Stimulated activated CD8-positive, alpha-beta memory T cell treated with anti-CD3 and anti-CD28 coated beads, Interleukin-7, amount 100 ng/mL, for 48 hours (primary cell): Measurements from ENCODE around the gene PSAP.
A peak's percentile ranks its signal among the peaks of the same experiment; 100 is the strongest.

Source experiments
- DNase-seq, 2 donors: peaks; one replicate each; pipeline ENCODE4 v3.0.0-alpha.2; 2020; ENCODE audit warnings: low read depth in 1 of 2; ENCODE audit errors: extremely low read depth in 1 of 2

Gene PSAP

DNA sequence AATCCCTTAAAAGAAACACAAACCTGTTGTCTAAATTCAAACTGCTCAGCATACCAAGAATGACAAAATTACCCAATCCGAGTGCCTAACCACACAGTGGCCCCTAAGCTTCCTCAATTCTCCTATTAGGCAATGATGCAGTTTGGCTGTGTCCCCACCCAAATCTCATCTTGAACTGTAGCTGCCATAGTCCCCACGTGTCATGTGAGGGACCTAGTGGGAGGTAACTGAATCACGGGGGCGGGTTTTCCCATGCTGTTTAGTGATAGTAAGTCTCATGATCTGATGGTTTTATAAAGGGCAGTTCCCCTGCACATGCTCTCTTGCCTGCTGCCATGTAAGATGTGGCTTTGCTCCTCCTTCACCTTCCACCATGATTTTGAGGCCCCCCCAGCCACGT is 21.9 kb downstream of the PSAP start:
- DNase-seq: no peak

- no peak for DNase-seq
Measured at GRCh38 chr10:71828702-71829101, 22.3 kb downstream of the PSAP start.

GRCh38 chr10:71827852-71828251 is 23.2 kb downstream of the PSAP start:
- DNase-seq: no peak

GRCh38 chr10:71825217-71825616 is 25.8 kb downstream of the PSAP start:
- no peak for DNase-seq

- no peak for DNase-seq
Measured at GRCh38 chr10:71824333-71824732, 26.7 kb downstream of the PSAP start.

DNA sequence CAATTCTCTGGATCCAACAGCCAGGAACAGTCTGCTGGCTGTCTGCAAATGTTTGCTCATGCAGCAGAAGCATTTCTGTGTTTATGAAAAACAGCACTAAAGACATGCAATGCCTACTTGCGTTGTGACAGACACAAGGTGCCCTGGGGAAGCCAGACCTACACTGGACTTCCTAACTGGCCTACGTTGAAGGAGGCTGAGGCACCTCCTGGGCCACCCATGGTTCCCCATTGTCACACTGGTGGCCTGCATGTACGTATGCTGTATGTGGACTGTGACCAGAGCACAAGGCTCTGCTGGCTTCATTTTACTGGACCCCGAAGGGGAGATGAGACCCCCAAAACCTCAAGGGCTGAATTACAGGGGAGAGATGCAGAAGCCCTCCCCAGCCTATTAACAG is 27.7 kb downstream of the PSAP start:
- DNase-seq: no peak

DNA sequence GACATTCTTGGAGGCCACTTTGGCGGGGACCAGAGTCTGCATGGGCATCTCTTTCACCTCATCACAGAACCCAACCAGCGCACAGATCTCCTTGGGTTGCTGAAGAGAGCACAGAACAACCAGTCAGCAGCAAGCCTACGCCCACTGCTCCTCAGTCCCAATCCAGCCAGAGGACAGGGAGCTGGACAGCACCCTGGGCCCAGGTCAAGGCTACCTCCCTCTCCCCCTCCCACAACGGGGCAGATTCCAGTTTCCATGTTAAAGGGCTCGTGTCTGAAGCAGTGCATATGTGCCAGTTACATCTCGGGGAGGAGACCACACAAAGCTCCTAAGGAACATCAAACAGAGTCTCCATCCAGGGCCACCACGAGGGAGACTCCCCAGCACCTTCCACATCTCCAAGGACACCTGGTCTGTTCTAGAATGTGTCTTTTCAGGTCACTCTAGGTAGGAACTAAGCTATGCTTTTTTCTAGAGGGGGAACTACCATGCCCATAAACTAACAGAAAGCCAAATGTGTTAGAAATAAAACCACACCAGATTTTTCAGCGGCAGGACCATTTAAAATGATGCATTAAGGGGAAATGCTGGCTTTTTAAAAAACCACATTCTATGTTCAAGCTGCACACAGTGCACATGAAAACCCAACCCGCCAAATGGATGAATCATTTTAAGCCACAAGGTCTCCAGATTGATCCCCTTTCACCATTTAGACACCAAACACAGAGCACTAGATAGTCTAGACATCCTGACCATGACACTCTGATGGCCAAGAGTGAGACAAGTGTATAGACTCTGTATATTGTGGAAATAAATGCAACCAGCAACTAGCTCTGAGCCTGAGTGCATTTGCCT is 28.9 kb downstream of the PSAP start:
- DNase-seq: no peak

DNA sequence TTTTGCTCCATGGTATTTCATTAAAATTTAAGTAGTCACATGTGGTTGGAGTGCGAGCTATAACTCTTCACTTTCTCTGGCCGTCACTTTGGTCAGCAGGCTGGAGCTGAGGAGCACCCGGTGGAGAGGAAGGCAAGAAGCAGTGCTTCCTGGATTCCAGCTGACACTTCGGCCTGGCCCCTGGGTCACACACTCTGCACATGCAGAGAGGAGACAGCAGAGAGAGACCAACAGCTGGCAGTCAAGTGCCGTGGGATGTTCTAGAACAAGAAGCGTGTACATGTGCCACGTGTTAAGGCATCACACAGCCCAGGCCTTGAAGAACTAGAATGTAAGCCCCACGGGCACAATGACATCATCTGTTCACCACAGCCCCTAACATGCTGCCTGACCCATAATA is 30.1 kb downstream of the PSAP start:
- DNase-seq: no peak

GRCh38 chr10:71819985-71820384 is 31.1 kb downstream of the PSAP start:
- no peak for DNase-seq

DNA sequence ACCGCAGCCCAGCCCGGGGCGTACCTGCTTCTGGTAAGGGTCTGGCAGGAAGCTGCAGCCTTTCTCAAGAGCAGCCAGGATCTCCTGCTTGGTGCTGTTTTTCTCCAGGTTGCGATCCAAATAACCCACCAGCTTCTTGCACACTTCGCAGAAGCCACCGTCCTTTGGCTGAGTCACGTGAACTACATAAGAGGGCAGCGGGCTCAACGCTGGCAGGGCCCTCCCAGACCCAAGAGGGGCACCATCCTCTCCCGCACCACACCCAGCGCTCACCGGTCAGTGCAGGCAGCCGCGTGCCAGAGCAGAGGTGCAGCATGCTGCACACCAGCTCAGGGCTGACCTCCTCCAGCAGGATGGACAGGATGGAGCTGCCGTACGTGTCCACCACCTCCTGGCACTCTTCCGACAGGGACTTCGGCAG is 31.6 kb downstream of the PSAP start:
- DNase-seq: no peak

- no peak for DNase-seq
Measured at GRCh38 chr10:71818674-71819260, 32.3 kb downstream of the PSAP start.

DNA sequence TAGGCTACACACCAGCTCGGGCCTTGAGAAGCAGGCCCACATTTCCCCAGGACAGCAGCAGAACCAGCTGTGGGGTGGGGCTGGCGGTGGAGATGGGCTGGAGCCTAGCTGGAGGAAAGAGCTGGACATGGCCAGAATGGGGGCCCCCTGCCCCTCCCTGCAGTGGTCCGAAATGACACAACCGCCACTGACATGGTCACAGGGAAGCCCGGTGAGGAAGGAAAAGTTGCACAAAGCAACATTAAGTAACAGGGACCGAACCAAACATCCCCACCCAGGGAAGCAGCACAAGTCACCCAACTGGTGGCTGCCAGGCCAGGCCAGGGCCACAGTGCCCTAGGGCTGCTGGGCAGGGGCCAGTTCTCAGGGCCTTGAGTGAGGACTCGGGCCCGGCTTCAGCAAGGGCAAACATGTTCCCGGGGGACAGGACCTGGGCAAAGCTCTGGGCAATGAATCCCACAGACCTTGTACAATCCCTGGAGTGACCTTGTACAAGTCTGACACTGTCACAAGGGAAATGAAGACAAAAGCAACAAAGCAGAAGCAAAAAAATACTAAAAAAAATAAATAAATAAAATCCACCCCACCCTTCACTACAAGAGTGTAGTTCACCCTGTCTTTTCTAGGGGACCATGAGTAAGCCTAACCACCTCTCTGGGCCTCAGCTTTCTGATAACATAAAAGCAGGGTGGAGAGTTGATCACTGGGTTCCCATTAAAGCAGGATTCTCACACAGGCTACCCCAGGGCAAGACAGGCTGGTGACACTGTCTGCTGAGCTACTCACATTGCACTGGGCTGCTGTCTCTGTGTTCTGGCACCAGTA is 33.0 kb downstream of the PSAP start:
- no peak for DNase-seq

GRCh38 chr10:71816936-71817618 is 34.0 kb downstream of the PSAP start:
- no peak for DNase-seq

GRCh38 chr10:71816421-71816851 is 34.6 kb downstream of the PSAP start:
- DNase-seq: no peak

DNA sequence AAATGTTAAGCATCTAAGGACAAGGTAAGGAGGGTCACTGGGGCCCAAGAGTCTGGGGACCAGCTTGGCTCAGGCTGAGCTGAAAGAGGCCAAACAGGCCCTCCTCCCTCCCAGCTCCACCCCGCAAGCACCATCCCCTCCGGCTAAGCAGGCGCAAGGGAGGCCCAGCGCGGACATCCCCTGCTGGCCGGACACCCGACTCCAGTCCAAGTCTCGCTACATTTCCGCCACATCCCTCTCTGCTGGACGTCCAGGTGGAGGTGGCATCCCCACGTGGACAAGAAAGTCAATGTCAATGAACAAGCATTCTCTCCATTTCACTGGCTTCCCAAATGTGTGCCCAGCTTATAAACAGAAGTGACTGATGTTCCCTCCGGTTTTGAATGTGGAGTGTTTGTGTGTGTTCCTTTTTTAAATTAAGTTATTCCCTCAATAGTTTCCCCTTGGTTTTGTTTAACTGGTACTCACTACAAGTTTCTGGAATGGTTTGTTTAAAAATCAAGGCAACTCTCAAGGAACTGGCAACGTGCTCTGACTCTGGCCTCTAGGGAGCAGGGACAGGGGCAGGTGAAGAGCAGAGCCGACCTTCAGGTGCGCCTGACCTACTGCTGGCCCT is 35.4 kb downstream of the PSAP start:
- DNase-seq: no peak

DNA sequence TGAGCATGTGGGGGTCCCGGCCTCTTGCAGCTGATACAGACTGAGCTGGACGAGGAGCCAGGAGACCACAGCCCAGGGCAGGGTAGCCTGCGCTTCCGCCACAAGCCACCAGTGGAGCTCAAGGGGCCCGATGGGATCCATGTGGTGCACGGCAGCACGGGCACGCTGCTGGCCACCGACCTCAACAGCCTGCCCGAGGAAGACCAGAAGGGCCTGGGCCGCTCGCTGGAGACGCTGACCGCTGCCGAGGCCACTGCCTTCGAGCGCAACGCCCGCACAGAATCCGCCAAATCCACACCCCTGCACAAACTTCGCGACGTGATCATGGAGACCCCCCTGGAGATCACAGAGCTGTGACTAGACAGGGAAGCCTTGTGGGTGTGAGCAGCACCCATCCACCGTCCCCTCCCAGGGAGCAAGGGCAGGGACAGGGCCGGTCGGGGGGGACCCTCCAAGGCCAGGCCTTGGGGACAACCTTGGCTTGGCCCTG is 36.1 kb downstream of the PSAP start:
- DNase-seq: no peak

- DNase-seq: no peak
Measured at GRCh38 chr10:71812913-71813590, 38.0 kb downstream of the PSAP start.

DNA sequence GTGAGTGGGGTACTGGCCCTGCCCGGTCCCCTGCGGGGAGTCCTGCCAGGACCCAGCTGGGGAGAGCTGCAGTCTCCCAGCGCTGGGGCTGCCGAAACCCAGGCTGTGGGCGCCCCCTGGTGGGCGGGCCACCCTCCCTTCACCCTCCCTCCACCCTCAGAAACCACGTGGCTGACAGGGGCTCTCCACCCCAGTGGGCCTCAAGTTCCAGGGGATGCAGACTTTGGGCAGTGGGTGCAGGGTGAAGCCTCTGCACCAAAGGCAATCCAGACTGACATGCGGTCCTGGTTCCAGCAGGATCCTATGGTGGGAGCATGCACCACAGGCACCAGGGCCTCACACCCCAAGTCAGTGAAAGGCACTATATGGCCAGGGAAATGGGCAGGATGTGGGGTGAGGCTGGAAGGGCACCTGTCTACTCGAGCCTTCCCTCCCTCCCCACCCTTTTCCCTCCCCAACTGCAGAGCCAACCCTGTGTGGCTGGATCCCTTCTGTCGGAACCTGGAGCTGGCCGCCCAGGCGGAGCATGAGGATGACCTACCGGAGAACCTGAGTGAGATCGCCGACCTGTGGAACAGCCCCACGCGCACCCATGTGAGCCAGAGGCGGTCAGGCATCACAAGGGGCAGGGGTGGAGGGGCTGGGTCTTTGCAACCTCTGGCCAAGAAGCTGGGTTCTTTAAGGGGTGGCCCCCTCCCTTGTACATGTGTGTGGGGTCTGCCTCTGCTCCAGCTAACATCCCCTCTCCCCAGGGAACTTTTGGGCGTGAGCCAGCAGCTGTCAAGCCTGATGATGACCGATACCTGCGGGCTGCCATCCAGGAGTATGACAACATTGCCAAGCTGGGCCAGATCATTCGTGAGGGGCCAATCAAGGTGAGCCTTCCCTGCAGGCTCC is 38.8 kb downstream of the PSAP start:
- peak; percentile 51 to 55 for DNase-seq

- no peak for DNase-seq
Measured at GRCh38 chr10:71811351-71811750, 39.7 kb downstream of the PSAP start.
